Parathyroid adenoma (tissue), 2 donors: ENCODE data around the gene UCP2.

ENCODE experiments used
- H2AFZ ChIP-seq: fragments of 300-600 bp; sonication (generic); one replicate; pipeline ENCODE4 v1.7.0; 2017; ENCODE audit warnings: antibody characterized with exemption, mild to moderate bottlenecking
- H3K27ac ChIP-seq: fragments of 300-600 bp; sonication (generic); one replicate; pipeline ENCODE4 v1.7.0; 2017
- H3K27me3 ChIP-seq: fragments of 300-600 bp; sonication (generic); one replicate; pipeline ENCODE4 v1.7.0; 2017; ENCODE audit warnings: low read length; ENCODE audit not compliant: control insufficient read depth, insufficient read depth
- H3K36me3 ChIP-seq: fragments of 300-600 bp; sonication (generic); one replicate; pipeline ENCODE4 v1.7.0; 2017; ENCODE audit warnings: low read length; ENCODE audit not compliant: control insufficient read depth, insufficient read depth
- H3K4me1 ChIP-seq: fragments of 300-600 bp; sonication (generic); one replicate; pipeline ENCODE4 v1.7.0; 2017; ENCODE audit warnings: control low read depth
- H3K4me2 ChIP-seq: fragments of 300-600 bp; sonication (generic); one replicate; pipeline ENCODE4 v1.7.0; 2017; ENCODE audit warnings: low read length
- H3K4me3 ChIP-seq: fragments of 300-600 bp; sonication (generic); one replicate; pipeline ENCODE4 v1.7.0; 2017; ENCODE audit warnings: low read depth, low read length
- H3K79me2 ChIP-seq: fragments of 300-600 bp; sonication (generic); one replicate; pipeline ENCODE4 v1.7.0; 2017; ENCODE audit warnings: control low read depth
- H3K9ac ChIP-seq: fragments of 300-600 bp; sonication (generic); one replicate; pipeline ENCODE4 v1.7.0; 2017; ENCODE audit warnings: mild to moderate bottlenecking
- H3K9me3 ChIP-seq: fragments of 300-600 bp; sonication (generic); one replicate; pipeline ENCODE4 v1.7.0; 2017; ENCODE audit warnings: low read length; ENCODE audit not compliant: control insufficient read depth
- CTCF ChIP-seq: fragments of 300-600 bp; sonication (generic); IDR thresholded peaks from one replicate; pipeline ENCODE4 v1.7.0; 2017; ENCODE audit warnings: antibody characterized with exemption, mild to moderate bottlenecking
- donor health status: primary hyperparathyroidism.

Gene UCP2

GRCh38 chr11:74019104-74019738 is 36.6 kb upstream of the UCP2 start:
- no peak overlapping the region for H3K9ac ChIP-seq

GRCh38 chr11:74018331-74019005 is 35.8 kb upstream of the UCP2 start:
- Histone ChIP-seq H3K4me1 (no peaks in the 10 kb centered on the region), H3K36me3 (no peaks in the 10 kb centered on the region)
- no peak for TF ChIP-seq CTCF

More at GRCh38 chr11:74019104-74019738, 36.6 kb upstream of the UCP2 start:
- no peak overlapping the region for H3K4me3 ChIP-seq
- peak overlapping the region; percentile 22 for H3K4me2 ChIP-seq
- no peaks in the 10 kb centered on the region for H3K4me1 ChIP-seq
- TF ChIP-seq CTCF, result no peak
- H3K79me2 ChIP-seq, result no peaks in the 10 kb centered on the region
- no peaks in the 10 kb centered on the region for H3K9me3 ChIP-seq
- H3K27ac ChIP-seq, result peak overlapping the region; percentile 34
- H2AFZ ChIP-seq, result no peak overlapping the region
- no peaks in the 10 kb centered on the region for H3K27me3 ChIP-seq
- H3K36me3 ChIP-seq, result no peaks in the 10 kb centered on the region

DNA sequence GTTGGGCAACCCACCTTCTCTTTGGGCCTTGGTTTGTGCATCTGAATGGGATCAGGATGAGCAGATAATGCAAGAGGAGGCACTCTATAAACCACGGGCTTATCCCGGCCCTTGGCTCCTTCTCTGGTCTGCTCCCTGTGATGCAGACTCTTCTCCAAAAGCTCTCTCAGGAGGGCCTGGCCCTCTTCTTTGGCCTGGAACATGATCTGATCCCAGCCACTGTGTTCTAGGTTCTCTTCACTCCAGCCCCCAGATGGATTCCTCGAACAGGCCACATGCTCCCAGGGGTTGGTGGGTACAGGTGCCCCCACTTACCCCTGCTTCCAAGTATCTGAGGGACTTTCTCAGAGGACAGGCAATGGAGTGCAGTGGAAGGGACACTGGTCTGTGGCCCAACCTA is 35.0 kb upstream of the UCP2 start:
- Histone ChIP-seq H3K9ac (no peak overlapping the region), H3K79me2 (no peaks in the 10 kb centered on the region), H3K4me1 (no peaks in the 10 kb centered on the region), H3K27ac (no peak overlapping the region), H3K9me3 (no peaks in the 10 kb centered on the region), H3K4me2 (no peak overlapping the region), H2AFZ (no peak overlapping the region), H3K27me3 (no peaks in the 10 kb centered on the region), H3K36me3 (no peaks in the 10 kb centered on the region), H3K4me3 (no peak overlapping the region)
- TF ChIP-seq CTCF, result no peak

More at GRCh38 chr11:74018331-74019005, 35.8 kb upstream of the UCP2 start:
- H3K27ac ChIP-seq, result peak overlapping the region; percentile 34
- no peak overlapping the region for H3K9ac ChIP-seq
- no peaks in the 10 kb centered on the region for H3K9me3 ChIP-seq
- H3K27me3 ChIP-seq, result no peaks in the 10 kb centered on the region
- H3K4me2 ChIP-seq, result peak overlapping the region; percentile 22
- H3K79me2 ChIP-seq, result no peaks in the 10 kb centered on the region
- no peak overlapping the region for H3K4me3 ChIP-seq
- H2AFZ ChIP-seq, result no peak overlapping the region

DNA sequence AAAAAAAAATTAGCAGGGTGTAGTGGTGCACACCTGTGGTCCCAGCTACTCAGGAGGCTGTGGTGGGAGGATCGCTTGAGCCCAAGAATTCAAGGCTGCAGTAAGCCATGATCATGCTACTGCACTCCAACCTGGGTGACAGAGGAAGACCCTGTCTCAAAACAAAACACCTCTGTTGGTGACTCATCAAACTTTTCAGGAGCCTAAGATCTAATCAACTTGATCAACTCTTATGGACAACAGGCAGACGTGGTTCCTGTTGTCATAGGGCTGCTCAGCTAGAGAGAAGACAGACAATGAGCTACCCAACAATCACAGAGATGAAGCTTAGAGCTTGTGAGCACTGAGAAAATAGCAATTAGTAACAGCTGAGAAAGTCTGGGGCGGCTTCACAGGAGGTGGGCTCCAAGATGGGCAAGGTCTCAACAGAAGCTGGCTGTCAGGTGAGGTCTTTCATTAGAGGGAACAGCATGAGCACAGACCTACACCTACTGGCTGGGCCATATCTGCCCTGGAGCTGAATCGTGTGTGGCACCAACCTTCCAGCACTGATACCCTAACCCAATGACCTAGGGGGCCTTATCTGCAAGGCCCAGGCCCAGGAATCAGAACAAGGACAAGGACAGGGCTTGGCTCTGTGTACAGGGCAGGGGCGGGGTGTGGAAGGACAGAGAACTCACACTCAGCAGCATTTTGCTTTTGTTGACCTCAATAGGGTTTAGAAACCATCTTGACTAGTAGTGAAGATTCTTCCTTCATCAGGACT is 33.5 kb upstream of the UCP2 start:
- H3K4me1 ChIP-seq, result no peaks in the 10 kb centered on the region
- no peaks in the 10 kb centered on the region for H3K79me2 ChIP-seq
- no peaks in the 10 kb centered on the region for H3K36me3 ChIP-seq
- no peaks in the 10 kb centered on the region for H3K27me3 ChIP-seq
- no peak for TF ChIP-seq CTCF
- H3K27ac ChIP-seq, result no peak overlapping the region
- no peak overlapping the region for H3K9ac ChIP-seq
- no peak overlapping the region for H3K4me2 ChIP-seq
- no peak overlapping the region for H2AFZ ChIP-seq
- H3K9me3 ChIP-seq, result no peaks in the 10 kb centered on the region
- H3K4me3 ChIP-seq, result no peak overlapping the region
